CD14-positive monocyte (primary cell): ENCODE measurements around the gene HSPA4. TPM values are rescaled to one million over a fixed set of nuclear protein-coding genes. Genes with fewer than 3 reads are reported as not detected.
A peak's percentile ranks its signal among the peaks of the same experiment; 100 is the strongest.

ENCODE experiments used
- DNase-seq, 3 donors: peaks; one replicate each; pipeline ENCODE4 v3.0.0-alpha.2; 2011 to 2022
- H2AFZ ChIP-seq: 2 replicates; pipeline ENCODE4 v1.6.0; 2012; ENCODE audit warnings: mild to moderate bottlenecking, low read depth, low read length, inconsistent platforms; ENCODE audit not compliant: insufficient read depth, poor library complexity, severe bottlenecking
- H3K27ac ChIP-seq, 2 donors: 1 replicate in 1 of 2; 2 replicates in 1 of 2; pipeline ENCODE4 v1.5.1; 2012 to 2013; ENCODE audit warnings: low read length in 2 of 2, control low read depth in 1 of 2, inconsistent platforms in 1 of 2, low read depth in 1 of 2, mild to moderate bottlenecking in 1 of 2
- H3K27me3 ChIP-seq, 2 donors: one replicate each; pipeline versions ENCODE4 v1.6.0 to v1.6.1; 2011 to 2013; ENCODE audit warnings: low read length in 2 of 2; ENCODE audit not compliant: control insufficient read depth in 2 of 2, insufficient read depth in 2 of 2
- H3K36me3 ChIP-seq, 2 donors: replicated peaks in 1 of 2; 1 replicate in 1 of 2; 2 replicates in 1 of 2; pipeline versions ENCODE4 v1.5.1 to v1.6.1; 2012 to 2013; ENCODE audit warnings: low read length in 2 of 2, control low read depth in 1 of 2, inconsistent platforms in 1 of 2, mild to moderate bottlenecking in 1 of 2; ENCODE audit not compliant: insufficient read depth in 2 of 2, control insufficient read depth in 1 of 2
- H3K4me1 ChIP-seq, 2 donors: 1 replicate in 1 of 2; 2 replicates in 1 of 2; pipeline versions ENCODE4 v1.5.1 to v1.6.1; 2012 to 2013; ENCODE audit warnings: low read length in 2 of 2, control low read depth in 1 of 2, inconsistent platforms in 1 of 2, mild to moderate bottlenecking in 1 of 2, moderate library complexity in 1 of 2; ENCODE audit not compliant: insufficient read depth in 2 of 2, control insufficient read depth in 1 of 2
- H3K4me2 ChIP-seq: replicated peaks from 2 replicates; pipeline ENCODE3; 2012; ENCODE audit warnings: low read length, moderate library complexity, mild to moderate bottlenecking; ENCODE audit not compliant: poor library complexity, severe bottlenecking; ENCODE audit errors: extremely low read depth
- H3K4me3 ChIP-seq, 3 experiments: fragments of 200-600 bp in 1 of 3; sonication (generic) in 1 of 3; replicated peaks in 1 of 3; 1 replicate in 2 of 3; 2 replicates in 1 of 3; pipeline ENCODE4 v1.5.1; 2011 to 2013; ENCODE audit warnings: low read length in 3 of 3, mild to moderate bottlenecking in 3 of 3, control low read depth in 2 of 3, low read depth in 2 of 3, inconsistent platforms in 1 of 3, moderate library complexity in 1 of 3
- H3K79me2 ChIP-seq: 2 replicates; pipeline ENCODE4 v1.6.0; 2012; ENCODE audit warnings: mild to moderate bottlenecking, control low read depth, inconsistent platforms, low read length, moderate library complexity; ENCODE audit not compliant: insufficient read depth
- H3K9ac ChIP-seq: 2 replicates; pipeline ENCODE4 v1.6.0; 2017; ENCODE audit warnings: low read length, mild to moderate bottlenecking; ENCODE audit not compliant: insufficient read depth, poor library complexity, severe bottlenecking
- H3K9me3 ChIP-seq, 2 donors: replicated peaks in 1 of 2; 1 replicate in 1 of 2; 2 replicates in 1 of 2; pipeline versions ENCODE4 v1.5.1 to v1.6.1; 2012 to 2013; ENCODE audit warnings: low read length in 2 of 2, control low read depth in 1 of 2; ENCODE audit not compliant: control insufficient read depth in 1 of 2, insufficient read depth in 1 of 2
- H4K20me1 ChIP-seq: 2 replicates; pipeline ENCODE4 v1.6.0; 2012; ENCODE audit warnings: mild to moderate bottlenecking, low read length, control low read depth, moderate library complexity; ENCODE audit not compliant: insufficient read depth
- H3K27ac Mint-ChIP-seq, 7 donors: one replicate each; pipeline ENCODE4 v1.8.0; 2020; ENCODE audit warnings: mild to moderate bottlenecking in 7 of 7, mixed read lengths in 7 of 7, moderate library complexity in 6 of 7, inconsistent platforms in 2 of 7
- H3K27me3 Mint-ChIP-seq, 3 donors: one replicate each; pipeline ENCODE4 v1.8.0; 2021 to 2022; ENCODE audit warnings: low read depth in 3 of 3, mild to moderate bottlenecking in 3 of 3, mixed read lengths in 3 of 3, moderate library complexity in 3 of 3, inconsistent platforms in 1 of 3
- H3K36me3 Mint-ChIP-seq, 2 donors: one replicate each; pipeline ENCODE4 v1.8.0; 2020; ENCODE audit warnings: mixed read lengths in 2 of 2, inconsistent platforms in 1 of 2, mild to moderate bottlenecking in 1 of 2
- H3K4me1 Mint-ChIP-seq: one replicate; pipeline ENCODE4 v1.8.0; 2020; ENCODE audit warnings: mild to moderate bottlenecking, mixed read lengths
- H3K4me3 Mint-ChIP-seq, 2 donors: one replicate each; pipeline ENCODE4 v1.8.0; 2020; ENCODE audit warnings: mild to moderate bottlenecking in 2 of 2, mixed read lengths in 2 of 2, moderate library complexity in 1 of 2
- H3K9me3 Mint-ChIP-seq, 7 donors: one replicate each; pipeline ENCODE4 v1.8.0; 2020 to 2022; ENCODE audit warnings: mixed read lengths in 7 of 7, mild to moderate bottlenecking in 6 of 7, moderate library complexity in 6 of 7, inconsistent platforms in 2 of 7
- CTCF ChIP-seq: fragments of 200-600 bp; IDR thresholded peaks from one replicate; pipeline ENCODE4 v1.8.0; 2022; ENCODE audit warnings: antibody characterized with exemption, mild to moderate bottlenecking
- WGBS: methylation state at CpG from one replicate; pipeline ENCODE4 v1.1.5; 2013; ENCODE audit warnings: missing lambda C conversion rate; ENCODE audit not compliant: insufficient coverage; 5-methylcytosine and 5-hydroxymethylcytosine counted together
- intact Hi-C, 2 donors: fragments of 100-400 bp; cut with micrococcal nuclease; formaldehyde crosslinking; loops; one replicate each; pipeline versions ENCODE4 v1.15.0 to v1.15.1; 2023
- polyA plus RNA-seq, 3 donors: library from polyadenylated mRNA; depleted of rRNA in 1 of 3; unstranded in 2 of 3; stranded (reverse) in 1 of 3; fragments of 300-500 nt in 2 of 3; fragments of >200 nt in 1 of 3; fragmentation: Illumina TruSeq in 2 of 3; gene quantifications; 1 replicate in 2 of 3; 2 replicates in 1 of 3; pipeline ENCODE4 v1.2.3, GENCODE V29; 2012 to 2021

HSPA4 gene
- polyA plus RNA-seq, 3 donors: 15.7 to 52.0 (median 27.7) TPM

GRCh38 chr5:133086366-133086875 is 34.6 kb downstream of the HSPA4 start:
- WGBS: 100% methylated on average over 1 of the region's 4 CpGs
- Histone ChIP-seq H2AFZ (no peak overlapping the region), H3K79me2 (peaks cover 6% of the 10 kb centered on the region), H3K27ac (no peak overlapping the region), H3K4me1 (no peaks in the 10 kb centered on the region), H3K4me3 (no peak overlapping the region), H4K20me1 (peaks cover 23% of the 10 kb centered on the region), H3K27me3 (no peaks in the 10 kb centered on the region), H3K36me3 (peaks cover 64 to 87% of the 10 kb centered on the region in 2 donors), H3K4me2 (no peak overlapping the region), H3K9ac (no peak overlapping the region), H3K9me3 (no peaks in the 10 kb centered on the region)
- Mint-ChIP-seq H3K9me3 (peaks cover 0 to 2% (median 0%) of the 10 kb centered on the region in 7 donors), H3K27me3 (no peaks in the 10 kb centered on the region), H3K36me3 (peaks cover 74 to 88% of the 10 kb centered on the region in 2 donors), H3K27ac (peak overlapping the region in 1 of 7 donors; percentile 48), H3K4me3 (no peak overlapping the region), H3K4me1 (no peaks in the 10 kb centered on the region)
- DNase-seq: no peak
- intact Hi-C loops: no loop called here
- TF ChIP-seq CTCF: no peak

- Mint-ChIP-seq H3K4me3 (no peak overlapping the region), H3K36me3 (peaks cover 79 to 92% of the 10 kb centered on the region in 2 donors), H3K4me1 (no peaks in the 10 kb centered on the region), H3K27me3 (no peaks in the 10 kb centered on the region), H3K27ac (peak overlapping the region in 1 of 7 donors; percentile 30), H3K9me3 (peaks cover 0 to 2% (median 0%) of the 10 kb centered on the region in 7 donors)
- H3K9me3 ChIP-seq: no peaks in the 10 kb centered on the region
- H3K4me1 ChIP-seq: no peaks in the 10 kb centered on the region
- H4K20me1 ChIP-seq: peaks cover 20% of the 10 kb centered on the region
- intact Hi-C loops: no loop called here
- H3K9ac ChIP-seq: no peak overlapping the region
- no peak overlapping the region for H3K4me3 ChIP-seq
- no peaks in the 10 kb centered on the region for H3K27me3 ChIP-seq
- no peak for DNase-seq
- WGBS: no CpG with 5 or more reads among the region's 3 CpGs
- TF ChIP-seq CTCF: no peak
- no peak overlapping the region for H3K4me2 ChIP-seq
- peaks cover 70 to 96% of the 10 kb centered on the region in 2 donors for H3K36me3 ChIP-seq
- H2AFZ ChIP-seq: no peak overlapping the region
- no peak overlapping the region for H3K27ac ChIP-seq
- peaks cover 3% of the 10 kb centered on the region for H3K79me2 ChIP-seq
Measured at GRCh38 chr5:133088064-133088463, 36.3 kb downstream of the HSPA4 start.
